ENCODE measurements around the gene SRC.
A peak's percentile ranks its signal among the peaks of the same experiment; 100 is the strongest.

DNA sequence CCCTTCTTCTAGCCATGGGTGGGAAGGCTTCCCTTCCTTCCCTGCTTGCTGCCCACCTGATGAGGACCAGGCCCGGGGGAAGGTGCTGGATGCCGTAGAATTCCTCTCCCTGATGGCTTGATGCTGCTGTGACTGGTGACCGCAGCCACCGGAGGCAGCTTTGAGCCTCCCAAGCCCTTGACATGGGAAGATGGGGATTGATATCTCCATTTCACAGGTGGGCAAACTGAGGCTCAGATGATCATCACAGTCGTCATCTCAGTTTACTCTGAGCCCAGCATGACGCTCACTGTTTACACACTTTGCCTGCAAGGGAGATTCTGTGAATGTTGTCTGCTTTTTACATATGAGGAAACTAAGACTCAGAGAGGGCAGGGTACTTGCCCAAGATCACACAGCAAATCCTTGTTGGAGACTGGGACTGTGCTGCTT, 43.9 kb downstream of the SRC start:
- TF ChIP-seq, protein P1, sequence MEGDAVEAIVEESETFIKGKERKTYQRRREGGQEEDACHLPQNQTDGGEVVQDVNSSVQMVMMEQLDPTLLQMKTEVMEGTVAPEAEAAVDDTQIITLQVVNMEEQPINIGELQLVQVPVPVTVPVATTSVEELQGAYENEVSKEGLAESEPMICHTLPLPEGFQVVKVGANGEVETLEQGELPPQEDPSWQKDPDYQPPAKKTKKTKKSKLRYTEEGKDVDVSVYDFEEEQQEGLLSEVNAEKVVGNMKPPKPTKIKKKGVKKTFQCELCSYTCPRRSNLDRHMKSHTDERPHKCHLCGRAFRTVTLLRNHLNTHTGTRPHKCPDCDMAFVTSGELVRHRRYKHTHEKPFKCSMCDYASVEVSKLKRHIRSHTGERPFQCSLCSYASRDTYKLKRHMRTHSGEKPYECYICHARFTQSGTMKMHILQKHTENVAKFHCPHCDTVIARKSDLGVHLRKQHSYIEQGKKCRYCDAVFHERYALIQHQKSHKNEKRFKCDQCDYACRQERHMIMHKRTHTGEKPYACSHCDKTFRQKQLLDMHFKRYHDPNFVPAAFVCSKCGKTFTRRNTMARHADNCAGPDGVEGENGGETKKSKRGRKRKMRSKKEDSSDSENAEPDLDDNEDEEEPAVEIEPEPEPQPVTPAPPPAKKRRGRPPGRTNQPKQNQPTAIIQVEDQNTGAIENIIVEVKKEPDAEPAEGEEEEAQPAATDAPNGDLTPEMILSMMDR (IDR thresholded peaks at IDR 0.05 in 2 of 3, conservative IDR thresholded peaks at IDR 0.05 in 1 of 3; ENCODE audit: borderline replicate concordance in 1 of 3, insufficient read depth in 1 of 3, low read depth in 2 of 3, low read length in 2 of 3) = peak in 2 of 3 experiments; percentile 23 to 52; a peak in 3 of 6 replicates
- no peak for TF ChIP-seq EZH2 (IDR thresholded peaks at IDR 0.05)
- TF ChIP-seq, protein P2, sequence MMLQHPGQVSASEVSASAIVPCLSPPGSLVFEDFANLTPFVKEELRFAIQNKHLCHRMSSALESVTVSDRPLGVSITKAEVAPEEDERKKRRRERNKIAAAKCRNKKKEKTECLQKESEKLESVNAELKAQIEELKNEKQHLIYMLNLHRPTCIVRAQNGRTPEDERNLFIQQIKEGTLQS (IDR thresholded peaks at IDR 0.05) = no peak
- TF ChIP-seq RAD21 (IDR thresholded peaks at IDR 0.05; ENCODE audit: low read depth) = no peak
- TF ChIP-seq SRF (IDR thresholded peaks at IDR 0.05; ENCODE audit: low read depth) = no peak
- TF ChIP-seq TCF7L2 (IDR thresholded peaks at IDR 0.05; ENCODE audit: borderline replicate concordance, extremely low read depth, insufficient read depth, insufficient read length) = no peak
- TF ChIP-seq JUND (IDR thresholded peaks at IDR 0.05) = no peak
- no peak for TF ChIP-seq SIN3A (IDR thresholded peaks at IDR 0.05; ENCODE audit: low read depth)

Data from HCT116 (cell line).